VCaP (cell line): ENCODE results near the gene GSG1L.

ENCODE experiments used
- H3K27ac ChIP-seq: fragments of 450-650 bp; 2 replicates; pipeline ENCODE4 v1.5.1; 2017
- TF ChIP-seq, protein P1 (sequence below): fragments of 450-650 bp; conservative IDR thresholded peaks from 2 replicates; pipeline ENCODE4 v1.5.1; 2017; ENCODE audit warnings: mild to moderate bottlenecking, moderate library complexity

GSG1L gene

DNA sequence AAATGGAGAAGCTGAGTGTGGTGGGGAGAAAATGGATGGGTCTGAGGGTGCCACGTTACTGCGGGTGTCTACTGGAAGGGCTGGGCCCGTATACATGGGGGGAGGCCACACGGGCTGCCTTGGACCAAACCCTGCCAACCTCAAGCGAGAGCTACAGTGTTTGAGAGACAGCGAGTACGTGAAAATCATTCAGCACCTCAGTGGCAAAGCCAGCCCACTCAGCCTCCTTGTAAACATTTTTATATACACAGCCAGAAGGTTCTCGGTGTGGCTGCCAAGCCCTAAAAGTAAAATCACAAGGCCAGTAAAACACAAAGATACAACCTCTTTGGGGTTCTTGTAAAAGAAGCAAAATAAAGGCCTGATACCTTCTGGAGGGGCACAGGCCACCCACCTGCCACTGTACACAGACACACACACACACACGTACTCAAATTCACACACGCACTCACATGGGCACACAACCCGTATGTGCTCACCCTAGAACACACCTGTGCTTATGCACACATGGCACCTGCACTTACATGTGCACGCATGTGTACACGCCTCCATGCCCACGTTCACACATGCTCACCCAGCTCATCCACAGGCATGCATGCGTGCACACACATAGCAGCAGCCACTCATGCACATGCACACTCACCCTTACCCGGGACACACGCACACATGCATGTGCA is 102.8 kb downstream of the GSG1L start:
- TF ChIP-seq, protein P1, sequence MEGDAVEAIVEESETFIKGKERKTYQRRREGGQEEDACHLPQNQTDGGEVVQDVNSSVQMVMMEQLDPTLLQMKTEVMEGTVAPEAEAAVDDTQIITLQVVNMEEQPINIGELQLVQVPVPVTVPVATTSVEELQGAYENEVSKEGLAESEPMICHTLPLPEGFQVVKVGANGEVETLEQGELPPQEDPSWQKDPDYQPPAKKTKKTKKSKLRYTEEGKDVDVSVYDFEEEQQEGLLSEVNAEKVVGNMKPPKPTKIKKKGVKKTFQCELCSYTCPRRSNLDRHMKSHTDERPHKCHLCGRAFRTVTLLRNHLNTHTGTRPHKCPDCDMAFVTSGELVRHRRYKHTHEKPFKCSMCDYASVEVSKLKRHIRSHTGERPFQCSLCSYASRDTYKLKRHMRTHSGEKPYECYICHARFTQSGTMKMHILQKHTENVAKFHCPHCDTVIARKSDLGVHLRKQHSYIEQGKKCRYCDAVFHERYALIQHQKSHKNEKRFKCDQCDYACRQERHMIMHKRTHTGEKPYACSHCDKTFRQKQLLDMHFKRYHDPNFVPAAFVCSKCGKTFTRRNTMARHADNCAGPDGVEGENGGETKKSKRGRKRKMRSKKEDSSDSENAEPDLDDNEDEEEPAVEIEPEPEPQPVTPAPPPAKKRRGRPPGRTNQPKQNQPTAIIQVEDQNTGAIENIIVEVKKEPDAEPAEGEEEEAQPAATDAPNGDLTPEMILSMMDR = no peak
- H3K27ac ChIP-seq = peak overlapping the region; percentile 62

- TF ChIP-seq, protein P1 = no peak
- H3K27ac ChIP-seq = peak overlapping the region; percentile 62
These were observed 103.6 kb downstream of the GSG1L start for GRCh38 chr16:27959914-27960313.

GRCh38 chr16:27954191-27954590 is 109.3 kb downstream of the GSG1L start:
- no peak overlapping the region for H3K27ac ChIP-seq
- TF ChIP-seq, protein P1 = no peak

- TF ChIP-seq, protein P1 = no peak
- H3K27ac ChIP-seq = no peak overlapping the region
These were observed 110.7 kb downstream of the GSG1L start for GRCh38 chr16:27952811-27953210.

GRCh38 chr16:27951489-27952120 is 111.9 kb downstream of the GSG1L start:
- TF ChIP-seq, protein P1 = no peak

GRCh38 chr16:27950206-27950887 is 113.2 kb downstream of the GSG1L start:
- H3K27ac ChIP-seq = no peak overlapping the region
- TF ChIP-seq, protein P1 = no peak

More at GRCh38 chr16:27951489-27952120, 111.9 kb downstream of the GSG1L start:
- H3K27ac ChIP-seq = no peak overlapping the region

GRCh38 chr16:27947696-27948095 is 115.8 kb downstream of the GSG1L start:
- TF ChIP-seq, protein P1 = no peak
- no peak overlapping the region for H3K27ac ChIP-seq
